ENCODE measurements around the gene ADAMTS17.

- TF ChIP-seq YY1 (IDR thresholded peaks at IDR 0.05; ENCODE audit: borderline replicate concordance in 1 of 3, control insufficient read depth in 1 of 3, extremely low read depth in 1 of 3, insufficient read depth in 3 of 3, insufficient read length in 1 of 3, insufficient replicate concordance in 2 of 3, low read depth in 1 of 3, low read length in 2 of 3) (no peak), PREB (CRISPR knock-in tag; IDR thresholded peaks at IDR 0.05) (no peak), HMGXB4 (CRISPR knock-in tag; IDR thresholded peaks at IDR 0.05) (no peak), CTCF (IDR thresholded peaks at IDR 0.05 in 2 of 3, conservative IDR thresholded peaks at IDR 0.05 in 1 of 3; ENCODE audit: insufficient read depth in 2 of 3, low read depth in 1 of 3, low read length in 3 of 3) (no peak), ZNF347 (CRISPR knock-in tag; IDR thresholded peaks at IDR 0.05; ENCODE audit: low read depth) (no peak), CREM (IDR thresholded peaks at IDR 0.05; ENCODE audit: low read depth) (no peak), EHMT2 (IDR thresholded peaks at IDR 0.05) (no peak)
- TF ChIP-seq, protein P1, sequence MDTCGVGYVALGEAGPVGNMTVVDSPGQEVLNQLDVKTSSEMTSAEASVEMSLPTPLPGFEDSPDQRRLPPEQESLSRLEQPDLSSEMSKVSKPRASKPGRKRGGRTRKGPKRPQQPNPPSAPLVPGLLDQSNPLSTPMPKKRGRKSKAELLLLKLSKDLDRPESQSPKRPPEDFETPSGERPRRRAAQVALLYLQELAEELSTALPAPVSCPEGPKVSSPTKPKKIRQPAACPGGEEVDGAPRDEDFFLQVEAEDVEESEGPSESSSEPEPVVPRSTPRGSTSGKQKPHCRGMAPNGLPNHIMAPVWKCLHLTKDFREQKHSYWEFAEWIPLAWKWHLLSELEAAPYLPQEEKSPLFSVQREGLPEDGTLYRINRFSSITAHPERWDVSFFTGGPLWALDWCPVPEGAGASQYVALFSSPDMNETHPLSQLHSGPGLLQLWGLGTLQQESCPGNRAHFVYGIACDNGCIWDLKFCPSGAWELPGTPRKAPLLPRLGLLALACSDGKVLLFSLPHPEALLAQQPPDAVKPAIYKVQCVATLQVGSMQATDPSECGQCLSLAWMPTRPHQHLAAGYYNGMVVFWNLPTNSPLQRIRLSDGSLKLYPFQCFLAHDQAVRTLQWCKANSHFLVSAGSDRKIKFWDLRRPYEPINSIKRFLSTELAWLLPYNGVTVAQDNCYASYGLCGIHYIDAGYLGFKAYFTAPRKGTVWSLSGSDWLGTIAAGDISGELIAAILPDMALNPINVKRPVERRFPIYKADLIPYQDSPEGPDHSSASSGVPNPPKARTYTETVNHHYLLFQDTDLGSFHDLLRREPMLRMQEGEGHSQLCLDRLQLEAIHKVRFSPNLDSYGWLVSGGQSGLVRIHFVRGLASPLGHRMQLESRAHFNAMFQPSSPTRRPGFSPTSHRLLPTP (IDR thresholded peaks at IDR 0.05; ENCODE audit: borderline replicate concordance, extremely low read depth, insufficient read length) = no peak
Measured at GRCh38 chr15:100049936-100050876, 291.6 kb downstream of the ADAMTS17 start.
